ENCODE results near the gene PRSS27.
"Not testable (repeated sequence)": the region's sequence is repeated elsewhere in the genome, so short reads cannot be mapped to it uniquely, and the experiment has no call there.

PRSS27 gene

GRCh38 chr16:2692251-2692947, 27.6 kb downstream of the PRSS27 start:
- no peak for DNase-seq

- DNase-seq = no peak
These were observed 28.4 kb downstream of the PRSS27 start for GRCh38 chr16:2691491-2692248.

- no peak for DNase-seq
These were observed 29.2 kb downstream of the PRSS27 start for GRCh38 chr16:2690852-2691251.

DNA sequence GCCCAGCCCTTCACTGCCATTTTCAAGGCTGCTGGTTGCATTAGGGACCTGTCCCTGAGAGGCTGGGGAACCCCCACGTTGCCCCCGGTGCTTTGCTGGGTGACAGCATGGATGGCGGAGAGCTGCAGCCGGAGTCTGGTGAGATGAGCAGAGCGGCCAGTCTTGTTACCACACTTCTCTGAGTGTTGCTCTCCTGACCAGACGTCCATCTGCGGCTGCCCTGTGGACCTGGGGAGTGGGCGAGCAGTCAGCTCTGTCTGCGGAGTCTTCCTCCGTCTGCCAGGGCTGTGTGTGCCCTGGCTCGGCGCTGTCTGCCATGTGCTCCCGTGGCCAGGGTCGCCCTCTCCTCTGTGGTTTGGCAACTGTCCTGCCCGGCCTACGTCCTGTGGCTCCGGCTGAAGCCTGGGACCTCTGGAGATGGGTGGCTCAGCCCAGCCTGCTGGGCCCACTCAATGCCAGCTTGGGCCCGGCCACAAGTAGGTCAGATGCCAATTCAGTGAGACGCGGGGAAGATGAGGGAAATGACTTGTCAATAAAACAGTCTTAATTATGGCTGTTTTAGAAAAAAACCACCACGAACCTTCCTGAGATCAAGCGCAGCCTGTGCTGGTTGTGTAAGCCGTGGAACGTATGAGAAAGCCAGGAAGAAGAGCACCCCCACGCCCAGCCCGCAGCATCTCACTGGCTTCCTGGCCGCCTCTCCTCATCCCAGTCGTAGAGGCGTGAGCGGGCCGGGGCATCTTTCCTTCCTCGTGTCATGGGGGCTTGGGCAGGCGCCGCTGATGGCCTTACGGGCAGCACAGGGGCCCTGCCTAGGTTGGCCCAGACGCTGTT, 29.8 kb downstream of the PRSS27 start:
- no peak for DNase-seq

GRCh38 chr16:2689422-2689821, 30.6 kb downstream of the PRSS27 start:
- DNase-seq = not testable (repeated sequence)

- no peak for DNase-seq
These were observed 32.3 kb downstream of the PRSS27 start for GRCh38 chr16:2687531-2688308.

DNA sequence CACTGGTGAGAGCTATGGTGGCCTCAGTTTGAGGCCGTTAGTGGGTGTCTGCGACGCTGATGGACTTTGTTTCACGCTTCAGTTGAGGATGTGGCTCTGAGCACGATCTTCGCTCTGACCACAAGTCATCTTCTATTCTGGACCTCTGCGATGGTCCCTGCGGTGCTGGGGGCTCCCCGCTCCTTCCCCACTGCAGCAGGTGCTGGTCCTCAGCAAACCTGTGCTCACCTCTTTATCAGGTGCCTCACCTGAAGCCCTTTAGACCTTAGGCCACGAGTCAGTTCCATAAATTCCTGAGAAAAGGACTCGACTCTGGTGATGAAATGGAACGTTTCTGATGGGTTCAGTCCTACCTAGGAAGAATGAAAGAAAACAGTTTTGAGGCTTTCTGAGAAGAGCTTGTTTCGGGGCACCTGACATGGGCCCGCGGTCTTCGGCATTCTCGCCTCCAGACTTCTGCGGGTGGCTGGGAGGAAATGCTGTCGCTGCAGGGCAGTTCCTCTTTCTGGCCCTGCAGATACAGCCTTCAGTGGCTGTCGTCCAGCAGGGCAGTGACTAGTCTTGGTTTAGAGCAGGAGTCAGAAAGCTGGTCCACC, 33.0 kb downstream of the PRSS27 start:
- DNase-seq = no peak

GRCh38 chr16:2686075-2686474, 33.9 kb downstream of the PRSS27 start:
- not testable (repeated sequence) for DNase-seq

GRCh38 chr16:2683041-2683440, 37.0 kb downstream of the PRSS27 start:
- DNase-seq = not testable (repeated sequence)

DNA sequence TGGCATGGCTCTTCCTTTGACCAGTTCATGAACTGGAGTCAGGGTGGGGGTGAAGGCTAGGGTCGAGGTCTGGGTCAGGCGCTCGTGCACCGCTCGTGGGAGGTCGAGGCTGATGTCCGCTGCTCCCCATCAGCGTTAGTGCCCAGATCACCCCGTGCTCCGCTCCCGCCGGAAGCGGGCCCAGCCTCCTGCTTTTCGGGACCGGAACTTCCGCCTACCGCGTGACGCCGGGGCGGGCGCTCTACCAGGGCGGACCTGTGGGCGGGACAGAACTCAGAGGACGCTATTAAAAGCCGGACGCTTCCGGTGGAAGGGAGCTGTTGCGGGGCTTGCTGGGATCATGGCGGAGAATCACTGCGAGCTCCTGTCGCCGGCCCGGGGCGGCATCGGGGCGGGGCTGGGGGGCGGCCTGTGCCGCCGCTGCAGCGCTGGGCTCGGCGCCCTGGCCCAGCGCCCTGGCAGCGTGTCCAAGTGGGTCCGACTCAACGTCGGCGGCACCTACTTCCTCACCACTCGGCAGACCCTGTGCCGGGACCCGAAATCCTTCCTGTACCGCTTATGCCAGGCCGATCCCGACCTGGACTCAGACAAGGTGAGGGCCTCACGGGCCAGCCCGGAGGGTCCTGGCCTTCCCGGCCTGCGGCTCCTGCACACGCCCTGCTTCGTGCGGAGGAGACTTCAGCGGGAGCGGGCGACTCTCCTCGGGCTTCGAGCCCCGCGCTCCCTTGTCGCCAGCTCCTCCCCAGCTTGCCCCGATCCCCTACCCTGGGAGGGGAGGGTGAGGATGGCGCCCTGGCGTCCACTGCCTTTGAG, 37.6 kb downstream of the PRSS27 start, which contains the start of gene KCTD5:
TSS of gene KCTD5 (plus strand) at position 315 of the 813 bp plus-strand sequence. CDS start at position 341, 26 bp downstream.
- DNase-seq = peak; percentile 94

DNA sequence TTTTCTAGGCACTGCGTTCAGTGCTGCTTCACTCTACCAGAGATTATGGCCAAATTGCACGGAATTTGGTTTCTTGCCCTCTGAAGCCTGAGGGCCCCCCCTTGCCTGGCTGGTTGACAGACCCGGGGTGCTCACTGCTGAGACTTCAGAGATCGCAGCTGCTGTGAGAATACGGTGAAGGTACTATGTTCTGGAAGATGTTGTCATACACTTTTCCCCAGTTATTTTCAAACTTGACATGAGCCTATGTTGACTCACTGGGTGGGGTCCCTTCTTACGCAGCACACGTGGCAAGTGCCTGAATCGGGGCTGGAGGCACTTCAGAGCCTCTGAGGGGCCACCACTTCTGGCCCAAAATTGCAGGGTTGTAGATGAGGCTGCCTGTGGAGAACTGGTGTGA, 39.7 kb downstream of the PRSS27 start:
- DNase-seq = not testable (repeated sequence)

GRCh38 chr16:2679902-2680301, 40.1 kb downstream of the PRSS27 start:
- DNase-seq = not testable (repeated sequence)

GRCh38 chr16:2678206-2678965, 41.6 kb downstream of the PRSS27 start:
- DNase-seq = not testable (repeated sequence)

GRCh38 chr16:2676937-2677336, 43.1 kb downstream of the PRSS27 start:
- DNase-seq = not testable (repeated sequence)

DNA sequence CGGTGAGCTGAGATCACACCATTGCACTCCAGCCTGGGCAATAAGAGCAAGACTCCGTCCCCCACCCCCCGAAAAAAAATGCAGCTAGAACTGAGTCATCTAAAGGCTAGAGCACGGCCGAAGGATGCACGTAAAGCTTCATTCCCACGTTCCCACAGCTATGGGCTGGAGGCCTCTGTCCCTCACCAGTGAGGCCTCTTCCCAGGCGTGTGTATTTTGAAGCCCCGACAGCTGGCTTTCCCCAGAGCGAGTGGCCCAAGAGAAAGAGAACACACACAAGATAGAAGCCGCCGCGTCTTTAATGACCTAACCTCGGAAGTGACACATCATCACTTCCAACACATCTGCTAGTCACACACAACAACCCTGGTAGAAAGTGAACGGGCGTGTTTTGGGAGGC, 44.3 kb downstream of the PRSS27 start:
- no peak for DNase-seq

DNA sequence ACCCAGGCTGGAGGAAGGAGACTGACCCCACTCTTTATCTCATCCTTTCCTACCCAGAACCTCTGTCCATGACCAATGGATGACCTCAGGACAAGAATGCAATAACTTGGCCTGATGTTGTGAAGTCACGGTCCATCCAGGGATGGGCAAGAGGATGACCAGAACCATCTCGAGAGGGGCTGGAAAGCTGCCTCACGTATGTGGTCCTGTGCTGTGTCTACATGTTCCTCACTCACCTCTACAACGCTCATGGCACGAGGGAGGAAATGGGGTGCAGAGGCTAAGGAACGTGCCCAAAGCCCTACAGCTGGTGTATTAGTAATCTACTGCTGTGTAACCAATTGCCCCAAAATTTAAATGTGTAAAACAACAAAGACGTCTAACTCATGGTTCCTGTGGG, 45.0 kb downstream of the PRSS27 start:
- no peak for DNase-seq

GRCh38 chr16:2673066-2673999, 46.7 kb downstream of the PRSS27 start:
- DNase-seq = peak; percentile 91

DNA sequence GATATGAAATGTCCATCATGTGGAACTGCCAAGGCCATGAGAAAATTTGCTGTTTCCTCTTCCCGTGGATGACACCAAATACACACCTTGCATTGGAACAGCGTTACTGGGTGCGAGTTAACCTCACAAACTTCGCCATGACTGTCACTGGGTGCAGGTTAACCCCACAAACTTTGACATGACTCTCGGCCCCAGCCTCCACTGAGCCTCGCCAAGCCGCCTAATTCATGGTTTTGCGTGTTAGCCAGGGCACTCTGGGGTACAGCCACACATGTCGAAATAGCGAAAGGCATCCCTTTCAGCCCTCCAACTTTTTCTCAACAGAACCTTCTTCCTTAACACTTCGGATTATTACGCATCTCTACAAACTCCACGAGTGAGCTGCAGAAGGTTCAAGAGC, 48.3 kb downstream of the PRSS27 start:
- no peak for DNase-seq

DNA sequence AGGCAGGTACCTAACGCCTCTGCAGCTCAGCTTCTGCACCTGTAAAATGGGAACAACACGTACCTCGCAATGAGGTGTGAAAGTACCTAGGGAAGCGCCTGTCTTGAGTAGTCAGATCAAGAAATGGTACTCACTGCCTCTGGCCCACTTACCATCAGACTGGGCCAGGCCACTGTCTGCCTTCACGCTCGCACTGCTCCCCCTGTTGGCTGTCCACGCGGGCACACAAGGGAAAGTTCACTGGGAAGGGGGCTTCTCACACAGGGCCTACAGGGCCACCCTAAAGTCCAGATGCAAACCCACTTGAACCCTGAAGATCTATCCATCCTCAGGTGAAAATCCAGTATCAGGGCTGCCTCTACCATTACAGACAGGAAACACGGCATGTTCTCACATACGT, 48.8 kb downstream of the PRSS27 start:
- DNase-seq = not testable (repeated sequence)
